Omental fat pad (tissue), 4 donors: ENCODE data around the gene STAG1. TPM values are rescaled to one million over a fixed set of nuclear protein-coding genes. Genes with fewer than 3 reads are reported as not detected.
"Not testable (repeated sequence)": the region's sequence is repeated elsewhere in the genome, so short reads cannot be mapped to it uniquely, and the experiment has no call there.

Source experiments
- ATAC-seq: fragments of 150-250 bp; one replicate; pipeline ENCODE4 v1.9.1; 2016; ENCODE audit warnings: mild to moderate bottlenecking, moderate library complexity; ENCODE audit not compliant: low FRiP score
- DNase-seq: peaks from one replicate; pipeline ENCODE4 v3.0.0-alpha.2; 2019; ENCODE audit warnings: low spot score
- CTCF ChIP-seq, 3 donors: fragments of 450-650 bp; IDR thresholded peaks; one replicate each; pipeline ENCODE4 v1.5.1; 2016 to 2017; ENCODE audit warnings: antibody characterized with exemption in 3 of 3, mild to moderate bottlenecking in 3 of 3, moderate library complexity in 2 of 3
- total RNA-seq, 4 donors: library from RNA; depleted of rRNA; stranded (reverse); fragments of >200 nt; gene quantifications; one replicate each; pipeline ENCODE4 v1.1.0, GENCODE V29; 2016

STAG1 gene
- total RNA-seq, 4 donors from 2014 or later, result 37.6 to 57.5 (median 41.6) TPM

- DNase-seq (no peak), ATAC-seq (no peak)
These were observed 190.2 kb downstream of the STAG1 start for GRCh38 chr3:136562026-136562425.

GRCh38 chr3:136559896-136560295, 192.3 kb downstream of the STAG1 start:
- DNase-seq (no peak), ATAC-seq (no peak)
- TF ChIP-seq CTCF (IDR thresholded peaks at IDR 0.05), result no peak

More at GRCh38 chr3:136562026-136562425, 190.2 kb downstream of the STAG1 start:
- TF ChIP-seq CTCF (IDR thresholded peaks at IDR 0.05), result no peak

- DNase-seq, ATAC-seq: not testable (repeated sequence)
These were observed 202.7 kb downstream of the STAG1 start for GRCh38 chr3:136549461-136549860.

GRCh38 chr3:136547293-136547692, 204.9 kb downstream of the STAG1 start:
- TF ChIP-seq CTCF (IDR thresholded peaks at IDR 0.05), result no peak
- ATAC-seq, result no peak

GRCh38 chr3:136546720-136547119, 205.5 kb downstream of the STAG1 start:
- DNase-seq, result no peak
- no peak for ATAC-seq
- no peak for TF ChIP-seq CTCF (IDR thresholded peaks at IDR 0.05)

More at GRCh38 chr3:136547293-136547692, 204.9 kb downstream of the STAG1 start:
- no peak for DNase-seq

GRCh38 chr3:136545664-136546268, 206.4 kb downstream of the STAG1 start:
- TF ChIP-seq CTCF (IDR thresholded peaks at IDR 0.05), result no peak
- no peak for DNase-seq
- ATAC-seq, result no peak

- no peak for DNase-seq
- TF ChIP-seq CTCF (IDR thresholded peaks at IDR 0.05), result no peak
- no peak for ATAC-seq
These were observed 207.6 kb downstream of the STAG1 start for GRCh38 chr3:136544532-136544931.
